Heart right ventricle (tissue), 16 donors: Measurements from ENCODE around the gene CFAP58. TPM values are rescaled to one million over a fixed set of nuclear protein-coding genes. Genes with fewer than 3 reads are reported as not detected.

ENCODE experiments used
- ATAC-seq, 8 donors: fragments of 200-7000 bp; cut with Tn5 transposase; one replicate each; pipeline ENCODE4 v1.9.1; 2020; ENCODE audit warnings: mild to moderate bottlenecking in 8 of 8, moderate library complexity in 8 of 8, moderate number of reproducible peaks in 1 of 8
- DNase-seq, 2 donors: peaks; one replicate each; pipeline ENCODE4 v3.0.0-alpha.2; 2020
- H3K27ac ChIP-seq, 10 donors: fragments of 200-600 bp; sonication (generic) in 2 of 10; one replicate each; pipeline versions ENCODE4 v1.5.0 to v1.8.0; 2020 to 2022; ENCODE audit warnings: mild to moderate bottlenecking in 3 of 10
- H3K27me3 ChIP-seq, 7 donors: fragments of 200-600 bp; one replicate each; pipeline ENCODE4 v1.8.0; 2021 to 2022; ENCODE audit warnings: mild to moderate bottlenecking in 2 of 7
- H3K36me3 ChIP-seq, 9 donors: fragments of 200-600 bp; sonication (generic) in 1 of 9; one replicate each; pipeline versions ENCODE4 v1.5.0 to v1.8.0; 2020 to 2022; ENCODE audit warnings: mild to moderate bottlenecking in 2 of 9
- H3K4me1 ChIP-seq, 9 donors: fragments of 200-600 bp; sonication (generic) in 1 of 9; one replicate each; pipeline versions ENCODE4 v1.5.0 to v1.8.0; 2020 to 2022; ENCODE audit warnings: mild to moderate bottlenecking in 4 of 9
- H3K4me3 ChIP-seq, 10 donors: fragments of 200-600 bp; sonication (generic) in 2 of 10; one replicate each; pipeline versions ENCODE4 v1.5.0 to v1.8.0; 2020 to 2022; ENCODE audit warnings: mild to moderate bottlenecking in 7 of 10, moderate library complexity in 2 of 10
- H3K9me3 ChIP-seq, 11 donors: fragments of 200-600 bp in 10 of 11; sonication (generic) in 2 of 11; one replicate each; pipeline versions ENCODE4 v1.5.0 to v1.8.0; 2013 to 2022; ENCODE audit warnings: mild to moderate bottlenecking in 2 of 11, control low read depth in 1 of 11, moderate library complexity in 1 of 11
- WGBS, 2 donors: extraction: QIAGEN DNeasy Blood & Tissue Kit; methylation state at CpG; one replicate each; pipeline ENCODE4 v1.1.7; 2013; ENCODE audit warnings: inconsistent platforms in 1 of 2; 5-methylcytosine and 5-hydroxymethylcytosine counted together
- intact Hi-C, 10 donors: fragments of 100-400 bp; cut with DNase I; formaldehyde crosslinking; loops; one replicate each; pipeline versions ENCODE4 v1.11.1 to v1.14.2; 2022
- polyA plus RNA-seq, 2 donors: library from polyadenylated mRNA; stranded (reverse); fragments of 200-250 nt; gene quantifications; one replicate each; pipeline ENCODE4 v1.2.3, GENCODE V29; 2013
- total RNA-seq, 10 donors: library from RNA; stranded (reverse); fragmentation: NEBNext Ultra II Directional in 3 of 10; extraction: Animal tissue kit (Norgen Biotek cat#: 25700) in 3 of 10; gene quantifications; one replicate each; pipeline versions ENCODE4 v1.2.1 to v1.2.4, GENCODE V29; 2021 to 2023
- TF ChIP-seq, protein P1 (sequence below), 9 donors: fragments of 200-600 bp; sonication (generic) in 2 of 9; IDR thresholded peaks; one replicate each; pipeline versions ENCODE4 v1.5.0 to v1.8.0; 2021 to 2022; ENCODE audit warnings: antibody characterized with exemption in 9 of 9, mild to moderate bottlenecking in 5 of 9, moderate library complexity in 1 of 9
- donor health status: Arrhythmogenic right ventricular cardiomyopathy.
- donor health status: ischemic (EF 13 %, LVEDD 7.1; RV severe dilation, severe dysfunction).
- donor health status: healthy with polysubstance abuse.
- donor health status: DM: no; HTN: yes; CAD: no.
- donor health status: DM: no; HTN: no; CAD: no.
- donor health status: ischemic (EF 25% LVEDD 6.9; RV normal size, moderate dysfunction).
- donor health status: ischemic (EF 25% LVEDD 5.7; RV mildly dilated, moderate dysfunction).
- donor health status: healthy.
- donor health status: DM: yes; HTN: yes; CAD: no.
- donor health status: Ischemic cardiomyopathy.
- donor health status: ischemic (EF 35%, LVEDD 5.7; RV mildly dilated, moderate dysfunction).
- donor health status: nonischemic (EF 11% LVEDD 7.7; RV severe dilation, severe dysfunction).
- donor health status: DM: yes; HTN: yes; CAD: no.
- donor health status: PGD.
- donor health status: ischemic (EF 29% LVEDD 5.4; RV normal size, mild dysfunction).
- donor health status: nonischemic (EF 23%, LVEDD 6.1; RV moderate dilation, normal function).

CFAP58 gene
- total and polyA plus RNA-seq, 12 donors: 0.58 to 5.8 (median 3.0) TPM

DNA sequence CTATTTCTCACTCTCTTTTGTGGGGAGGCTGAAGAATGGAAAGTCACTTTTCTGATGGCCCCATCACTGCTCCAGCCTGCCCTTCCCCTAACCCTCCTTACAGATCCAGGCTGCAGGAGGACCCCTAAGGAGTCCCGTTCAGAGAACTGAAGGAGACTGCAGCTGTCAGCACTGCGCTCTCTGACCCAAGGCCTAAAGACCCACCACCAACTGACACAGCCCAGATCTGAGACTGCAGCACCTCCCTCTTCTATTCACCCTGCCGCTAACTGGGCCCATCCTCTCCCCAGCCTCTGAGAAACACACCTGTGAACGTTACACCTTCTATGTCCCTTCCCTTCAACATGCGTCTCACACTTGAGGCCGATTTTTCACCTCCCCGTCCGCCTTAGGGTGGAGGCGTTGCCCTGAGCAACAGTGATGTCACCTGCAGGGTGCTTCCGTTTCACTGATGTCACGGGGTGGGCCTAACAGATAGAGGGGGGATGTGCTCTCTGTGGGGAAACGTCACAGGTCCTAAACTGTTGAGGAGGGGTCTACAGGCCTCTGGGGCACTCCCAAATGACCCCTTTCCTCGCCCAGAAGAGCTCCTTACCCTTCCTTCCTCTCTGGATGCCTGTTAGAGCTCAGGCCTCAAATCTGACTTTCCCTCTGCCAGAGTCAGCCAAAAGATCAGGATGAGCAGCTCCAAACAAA lies 20.5 kb upstream of the CFAP58 start:
- 56 to 63% methylated on average over 13 of the region's 13 CpGs for WGBS, 2 donors
- Histone ChIP-seq H3K4me1 (peaks cover 44 to 98% (median 85%) of the 10 kb centered on the region in 9 donors), H3K27me3 (no peaks in the 10 kb centered on the region), H3K27ac (peak overlapping the region; percentile 90 to 100 (median 99)), H3K4me3 (peak overlapping the region in 1 of 10 donors; percentile 4), H3K9me3 (no peaks in the 10 kb centered on the region), H3K36me3 (peaks cover 0 to 17% (median 0%) of the 10 kb centered on the region in 9 donors)
- DNase-seq (no peak), ATAC-seq (no peak)
- intact Hi-C loops: loop anchor here in 1 of 10 donors (10.0 kb wide), 1 partner anchor 418 kb away; the partner anchor contains the start of gene STN1
- TF ChIP-seq, protein P1, sequence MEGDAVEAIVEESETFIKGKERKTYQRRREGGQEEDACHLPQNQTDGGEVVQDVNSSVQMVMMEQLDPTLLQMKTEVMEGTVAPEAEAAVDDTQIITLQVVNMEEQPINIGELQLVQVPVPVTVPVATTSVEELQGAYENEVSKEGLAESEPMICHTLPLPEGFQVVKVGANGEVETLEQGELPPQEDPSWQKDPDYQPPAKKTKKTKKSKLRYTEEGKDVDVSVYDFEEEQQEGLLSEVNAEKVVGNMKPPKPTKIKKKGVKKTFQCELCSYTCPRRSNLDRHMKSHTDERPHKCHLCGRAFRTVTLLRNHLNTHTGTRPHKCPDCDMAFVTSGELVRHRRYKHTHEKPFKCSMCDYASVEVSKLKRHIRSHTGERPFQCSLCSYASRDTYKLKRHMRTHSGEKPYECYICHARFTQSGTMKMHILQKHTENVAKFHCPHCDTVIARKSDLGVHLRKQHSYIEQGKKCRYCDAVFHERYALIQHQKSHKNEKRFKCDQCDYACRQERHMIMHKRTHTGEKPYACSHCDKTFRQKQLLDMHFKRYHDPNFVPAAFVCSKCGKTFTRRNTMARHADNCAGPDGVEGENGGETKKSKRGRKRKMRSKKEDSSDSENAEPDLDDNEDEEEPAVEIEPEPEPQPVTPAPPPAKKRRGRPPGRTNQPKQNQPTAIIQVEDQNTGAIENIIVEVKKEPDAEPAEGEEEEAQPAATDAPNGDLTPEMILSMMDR (IDR thresholded peaks at IDR 0.05): no peak

DNA sequence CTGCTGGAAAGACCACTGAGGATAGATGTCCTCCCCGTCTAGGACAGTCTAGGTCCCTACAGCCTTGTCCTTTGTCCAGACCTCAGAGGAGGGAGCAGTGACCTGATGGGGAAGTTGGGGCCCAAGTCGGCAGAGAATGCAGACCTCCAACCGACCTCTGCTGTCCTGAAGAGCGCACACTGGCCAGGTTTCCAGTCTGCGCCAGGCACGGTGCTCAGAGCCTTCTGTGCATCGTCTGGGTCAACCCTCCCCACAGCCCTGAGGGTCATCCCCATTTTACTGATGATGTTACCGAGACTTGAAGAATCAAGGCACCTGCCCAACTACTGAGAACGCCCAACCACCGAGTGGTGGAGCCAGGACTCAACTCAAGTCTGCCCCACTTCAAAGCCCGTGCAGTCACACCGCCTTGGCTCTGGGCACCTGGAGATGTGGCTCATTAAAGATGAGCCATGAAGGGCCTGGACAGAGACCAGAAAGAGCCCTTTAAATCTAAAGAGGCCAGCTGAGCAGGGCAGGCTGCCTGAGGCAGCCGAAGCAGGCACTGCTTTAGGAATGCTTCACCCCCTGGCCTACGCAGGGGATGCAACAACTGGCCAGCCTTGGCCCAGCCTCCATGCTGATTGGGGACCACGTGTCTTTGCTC lies 19.8 kb upstream of the CFAP58 start:
- H3K36me3 ChIP-seq: peaks cover 0 to 17% (median 0%) of the 10 kb centered on the region in 9 donors
- DNase-seq: no peak
- intact Hi-C loops: loop anchor here in 1 of 10 donors (10.0 kb wide), 1 partner anchor 419 kb away; the partner anchor contains the start of gene STN1
- no peaks in the 10 kb centered on the region for H3K27me3 ChIP-seq
- ATAC-seq: no peak
- WGBS, 2 donors: 50 to 51% methylated on average over 15 of the region's 15 CpGs
- peak overlapping the region; percentile 90 to 100 (median 99) for H3K27ac ChIP-seq
- TF ChIP-seq, protein P1 (IDR thresholded peaks at IDR 0.05): no peak
- peaks cover 42 to 96% (median 79%) of the 10 kb centered on the region in 9 donors for H3K4me1 ChIP-seq
- H3K9me3 ChIP-seq: no peaks in the 10 kb centered on the region
- H3K4me3 ChIP-seq: peak overlapping the region in 2 of 10 donors; percentile 0 to 13

DNA sequence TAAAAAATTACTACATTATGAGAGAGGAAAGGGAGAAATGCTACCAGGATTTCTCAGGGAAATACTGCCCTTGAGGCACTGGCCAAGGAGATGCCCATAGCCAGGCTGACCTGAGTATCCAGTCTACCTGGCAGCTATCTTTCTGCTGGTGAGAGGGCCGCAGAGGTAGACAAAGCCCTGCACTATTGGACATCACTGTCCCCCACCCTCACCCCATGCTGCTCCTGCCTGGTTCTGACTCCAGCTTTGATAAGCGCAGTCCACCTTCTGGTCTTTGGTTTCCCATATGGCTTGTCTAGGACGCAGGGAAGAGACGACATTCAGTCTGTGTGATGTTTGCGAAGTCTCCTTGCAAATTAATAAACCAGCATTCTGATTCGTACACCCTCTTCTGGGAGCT lies 19.1 kb upstream of the CFAP58 start:
- no peaks in the 10 kb centered on the region for H3K27me3 ChIP-seq
- DNase-seq: no peak
- no peak for ATAC-seq
- no peaks in the 10 kb centered on the region for H3K9me3 ChIP-seq
- intact Hi-C loops: loop anchor here in 1 of 10 donors (10.0 kb wide), 1 partner anchor 420 kb away; the partner anchor contains the start of gene STN1
- peaks cover 37 to 90% (median 73%) of the 10 kb centered on the region in 9 donors for H3K4me1 ChIP-seq
- TF ChIP-seq, protein P1 (IDR thresholded peaks at IDR 0.05): no peak
- H3K36me3 ChIP-seq: peaks cover 0 to 17% (median 0%) of the 10 kb centered on the region in 9 donors
- WGBS, 2 donors: 90% methylated on average over 6 of the region's 6 CpGs
- H3K4me3 ChIP-seq: peak overlapping the region in 5 of 10 donors; percentile 0 to 97 (median 14)
- H3K27ac ChIP-seq: peak overlapping the region; percentile 90 to 100 (median 99)

DNA sequence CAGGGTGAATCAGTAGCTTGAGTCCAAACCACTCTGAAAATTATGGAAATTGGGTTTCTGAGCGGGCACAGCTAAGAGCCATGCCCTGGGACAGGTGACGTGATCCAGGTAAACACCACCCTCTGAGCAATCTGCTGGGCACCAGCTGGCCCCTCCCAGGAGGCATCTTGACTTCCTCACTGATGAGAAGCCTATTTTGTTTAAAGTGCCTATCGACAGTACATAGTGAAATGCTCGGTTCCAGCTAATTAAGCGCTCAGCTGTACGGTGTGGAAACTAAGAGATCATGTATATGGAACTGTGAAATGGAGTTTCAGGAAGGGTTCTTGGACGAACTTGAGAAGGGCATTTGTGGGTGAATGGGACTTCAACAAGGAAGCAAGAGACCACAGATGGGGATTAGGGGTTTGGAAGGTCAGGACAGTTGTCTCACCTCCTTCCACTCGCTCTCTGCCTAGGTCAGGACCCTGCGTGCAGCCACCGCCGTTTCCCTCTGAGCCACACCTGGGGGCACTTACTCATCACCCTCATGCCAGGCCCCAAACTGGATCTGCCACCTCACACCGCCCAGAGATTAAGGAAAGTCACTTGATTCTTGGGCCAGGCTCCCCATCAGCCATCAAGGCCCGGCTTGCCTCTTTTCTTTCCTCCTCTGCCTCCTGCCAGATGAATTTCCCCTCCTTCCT lies 18.5 kb upstream of the CFAP58 start:
- TF ChIP-seq, protein P1 (IDR thresholded peaks at IDR 0.05): no peak
- peak overlapping the region in 7 of 10 donors; percentile 86 to 97 (median 91) for H3K4me3 ChIP-seq
- H3K4me1 ChIP-seq: peaks cover 32 to 88% (median 72%) of the 10 kb centered on the region in 9 donors
- H3K36me3 ChIP-seq: peaks cover 0 to 17% (median 0%) of the 10 kb centered on the region in 9 donors
- no peaks in the 10 kb centered on the region for H3K9me3 ChIP-seq
- ATAC-seq (no peak), DNase-seq (no peak)
- intact Hi-C loops: loop anchor here in 2 of 10 donors (5.0 to 10.0 kb wide), 2 partner anchors 33 to 420 kb away; partner anchors contain the start of gene STN1 (in 1 of the 2)
- no peaks in the 10 kb centered on the region for H3K27me3 ChIP-seq
- H3K27ac ChIP-seq: peak overlapping the region; percentile 90 to 100 (median 99)
- 65 to 68% methylated on average over 13 of the region's 13 CpGs for WGBS, 2 donors
